Measurements from ENCODE around the gene SGMS1. TPM values are rescaled to one million over a fixed set of nuclear protein-coding genes. Genes with fewer than 3 reads are reported as not detected.
A peak's percentile ranks its signal among the peaks of the same experiment; 100 is the strongest.

Gene SGMS1
- total RNA-seq, 1 experiment from 2014 or later, result 20.4 TPM

- Histone ChIP-seq H3T11ph (ENCODE audit: low read length) (no peak overlapping the region), H3K27ac (ENCODE audit: insufficient read length, low read depth, low read length) (no peak overlapping the region), H3K23ac (ENCODE audit: insufficient read length, low read depth, low read length) (no peak overlapping the region), H3K18ac (ENCODE audit: insufficient read length, low read depth, low read length) (no peak overlapping the region), H2BK20ac (ENCODE audit: low read depth, low read length, poor library complexity, severe bottlenecking) (no peak overlapping the region), H3K9ac (ENCODE audit: extremely low read depth, insufficient read length, low read length) (no peak overlapping the region), H3K14ac (ENCODE audit: insufficient read depth, low read length) (no peak overlapping the region; the same call in 1 of the 2 replicates), H3K4me2 (ENCODE audit: insufficient read depth, insufficient read length, low read length) (no peak overlapping the region), H2BK12ac (ENCODE audit: insufficient read length, low read depth, low read length) (no peak overlapping the region), H4K91ac (ENCODE audit: insufficient read length, low read depth, low read length) (no peak overlapping the region), H3K79me1 (ENCODE audit: insufficient read depth, low read depth, low read length, poor library complexity, severe bottlenecking) (no peaks in the 10 kb centered on the region), H2BK15ac (ENCODE audit: low read depth, low read length) (no peak overlapping the region), H3K4ac (ENCODE audit: low read depth, low read length) (no peak overlapping the region), H4K8ac (replicated peaks; ENCODE audit: insufficient read length, low read depth, low read length) (no peak overlapping the region), H3K4me1 (ENCODE audit: insufficient read depth, low read length) (peaks cover 9% of the 10 kb centered on the region; the same call in 1 of the 2 replicates), H3K23me2 (ENCODE audit: insufficient read length, low read depth, low read length, poor library complexity, severe bottlenecking) (no peaks in the 10 kb centered on the region), H4K5ac (ENCODE audit: insufficient read length, low read depth, low read length) (no peak overlapping the region), H2BK120ac (ENCODE audit: low read depth, low read length, poor library complexity, severe bottlenecking) (no peak overlapping the region), H3K27me3 (ENCODE audit: insufficient read depth, low read length) (no peaks in the 10 kb centered on the region), H3K9me3 (ENCODE audit: control insufficient read depth, low read depth, low read length) (no peaks in the 10 kb centered on the region), H2AFZ (ENCODE audit: low read length) (no peak overlapping the region), H2BK5ac (ENCODE audit: insufficient read length, low read length) (no peak overlapping the region), H3K56ac (ENCODE audit: insufficient read length, low read depth, low read length) (no peak overlapping the region), H4K20me1 (ENCODE audit: control insufficient read depth, insufficient read depth, insufficient read length) (no peaks in the 10 kb centered on the region), H2AK5ac (ENCODE audit: insufficient read length, low read length) (no peak overlapping the region), H3K79me2 (ENCODE audit: insufficient read depth, low read length) (no peaks in the 10 kb centered on the region)
- Mint-ChIP-seq H3K27ac (peak overlapping the region; percentile 54 to 74 (median 59); a peak in 5 of 7 replicates), H3K9me3 (no peaks in the 10 kb centered on the region), H3K27me3 (ENCODE audit: low read depth) (no peaks in the 10 kb centered on the region), H3K36me3 (ENCODE audit: insufficient read depth in 1 of 3, low read depth in 3 of 3) (no peaks in the 10 kb centered on the region; a peak in 1 of 7 replicates), H3K4me1 (peaks cover 40 to 44% of the 10 kb centered on the region in 2 experiments), H3K4me3 (no peak overlapping the region)
- WGBS (ENCODE audit: extremely low coverage, insufficient read length, low lambda C conversion rate), result no CpG with 5 or more reads among the region's 5 CpGs
- no peak for DNase-seq
- TF ChIP-seq CTCF (conservative IDR thresholded peaks at IDR 0.05), result no peak
Measured at GRCh38 chr10:50506861-50507573, 116.7 kb downstream of the SGMS1 start.
